ENCODE measurements around the gene COG1. TPM values are rescaled to one million over a fixed set of nuclear protein-coding genes. Genes with fewer than 3 reads are reported as not detected.

COG1 gene
- total RNA-seq (2011; cell fraction: chromatin; rRNA removed; ENCODE audit: low replicate concordance): 66.6 and 89.3 TPM in 2 replicates
- 46.7 and 60.0 TPM in 2 replicates for total RNA-seq (2011; cell fraction: nucleolus; rRNA removed)
- total RNA-seq (2011; cell fraction: nucleoplasm; rRNA removed): 49.8 and 61.1 TPM in 2 replicates
- 10.8 and 16.6 TPM in 2 replicates for total RNA-seq (2014; rRNA removed)
- total RNA-seq (2014; rRNA removed; fragmentation: Illumina TruSeq; extraction: Trizol): 12.3 and 14.0 TPM in 2 replicates
- total RNA-seq (2015; rRNA removed; fragmentation: Illumina TruSeq; extraction: Trizol): 13.8 and 18.5 TPM in 2 replicates
- 23.9 and 26.8 TPM in 2 replicates for total RNA-seq (2021)
- polyA plus RNA-seq (2011; rRNA removed): 16.2 and 22.8 TPM in 2 replicates
- 13.1 and 18.9 TPM in 2 replicates for polyA plus RNA-seq (2011; cell fraction: cytosol; rRNA removed)
- 55.2 and 65.8 TPM in 2 replicates for polyA plus RNA-seq (2011; cell fraction: nucleus; rRNA removed)
- polyA plus RNA-seq (2012): 23.6 and 25.0 TPM in 2 replicates
- 19.6 and 28.3 TPM in 2 replicates for polyA plus RNA-seq (2014; fragmentation: Illumina TruSeq; extraction: Trizol)
- polyA plus RNA-seq (2014; fragmentation: Nextera tagmentation; extraction: Ambion mirVana): 1 to 10 TPM; 9.5 to 9.9 TPM
- polyA plus RNA-seq (2014; rRNA removed): 12.9 and 13.9 TPM in 2 replicates
- 20.6 and 23.9 TPM in 2 replicates for polyA minus RNA-seq (2011; rRNA and poly(A)+ RNA removed)
- polyA minus RNA-seq (2011; cell fraction: cytosol; rRNA and poly(A)+ RNA removed): 15.8 and 17.8 TPM in 2 replicates
- 42.4 and 45.0 TPM in 2 replicates for polyA minus RNA-seq (2011; cell fraction: nucleus; rRNA and poly(A)+ RNA removed)
- Bru-seq, nascent RNA: percentile 76 among the genes with signal in this experiment
- BruChase-seq, experiment 1, labeled RNA remaining after a 2-hour chase: percentile 73 among the genes with signal in this experiment
- BruChase-seq, experiment 2, labeled RNA remaining after a 6-hour chase: percentile 75 among the genes with signal in this experiment
- long read RNA-seq, experiment 1, transcript COG1-201 (14 exons, 3,079 nt): major isoform, 42 of 116 reads
- long read RNA-seq, experiment 1, partial matches to known transcripts: 51 of 116 reads
- long read RNA-seq, experiment 1, other reads (novel, unspliced or antisense): 23 of 116 reads
- long read RNA-seq, experiment 2, transcript COG1-201 (14 exons, 3,079 nt): major isoform, 8 of 19 reads
- long read RNA-seq, experiment 2, partial matches to known transcripts: 7 of 19 reads
- long read RNA-seq, experiment 2, other reads (novel, unspliced or antisense): 3 of 19 reads
- long read RNA-seq, experiment 3, transcript COG1-201 (14 exons, 3,079 nt): major isoform, 5 of 12 reads
- long read RNA-seq, experiment 3, partial matches to known transcripts: 5 of 12 reads
- long read RNA-seq, experiment 3, other reads (novel, unspliced or antisense): 2 of 12 reads

- ChIA-PET CTCF (ENCODE audit: low intra/inter-chr PET ratio) (interaction anchor here (2.6 to 6.4 kb wide), 2 partner anchors 176 to 466 kb away, joined by 15 to 72 read pairs; no protein-coding TSS in a partner anchor), POLR2A (interaction anchor here (0.5 to 2.9 kb wide), 4 partner anchors 10 to 614 kb away, joined by 3 to 14 read pairs (median 5); a partner anchor contains a TSS)
- intact Hi-C loops (cut with micrococcal nuclease) (loop anchor here (1.0 to 5.0 kb wide), 4 partner anchors 40 to 468 kb away; a partner anchor contains a TSS), in situ Hi-C loops (cut with MboI) (no loop called here)
- DNase-seq (ENCODE audit: extremely low read depth in 1 of 4, low spot score in 3 of 4): peak; percentile 92 to 96 (median 94)
- FAIRE-seq: no peak
- Histone ChIP-seq H3K4me2 (ENCODE audit: insufficient read depth, low read length) (peak within 1 kb of the TSS; percentile 98), H3K9me3 (replicated peaks; ENCODE audit: control insufficient read depth, insufficient read depth, low read depth, low read length) (no peaks in the 10 kb centered on the region), H4K20me1 (replicated peaks; ENCODE audit: control insufficient read depth, insufficient read depth, low read length) (no peaks in the 10 kb centered on the region), H3K36me3 (ENCODE audit: control insufficient read depth, insufficient read depth, low read length) (peaks cover 27% of the 10 kb centered on the region), H3K4me1 (replicated peaks in 1 of 2; ENCODE audit: control insufficient read depth in 2 of 2, insufficient read depth in 2 of 2, low read length in 2 of 2) (peaks cover 4 to 17% of the 10 kb centered on the region in 2 experiments; a peak in 4 of 5 replicates), H2AFZ (ENCODE audit: low read depth, low read length) (peak within 1 kb of the TSS; percentile 99), H3K79me2 (ENCODE audit: control insufficient read depth, insufficient read depth, low read length) (peaks cover 20% of the 10 kb centered on the region), H3K9me1 (ENCODE audit: control insufficient read depth, insufficient read depth, low read length) (peaks cover 3% of the 10 kb centered on the region), H3K27me3 (ENCODE audit: control insufficient read depth in 2 of 2, insufficient read depth in 2 of 2, low read length in 2 of 2) (no peaks in the 10 kb centered on the region), H3K9ac (ENCODE audit: insufficient read depth in 1 of 2, low read depth in 2 of 2, low read length in 2 of 2) (peak within 1 kb of the TSS; percentile 90 to 99), H3K4me3 (peak within 1 kb of the TSS; percentile 96), H3K27ac (ENCODE audit: extremely low read depth, low read depth, low read length) (peak within 1 kb of the TSS; percentile 98)
- BruUV-seq (replicated peaks): TSS peak; percentile 49
- under 1% methylated on average over 37 of the region's 84 CpGs for WGBS (ENCODE audit: insufficient coverage, low coverage, missing lambda C conversion rate)
- ATAC-seq: peak; percentile 86
- TF ChIP-seq MBD1 (CRISPR knock-in tag; IDR thresholded peaks at IDR 0.05): no peak
- TF ChIP-seq MXI1 (IDR thresholded peaks at IDR 0.05; ENCODE audit: low read depth, low read length): no peak; the same call in 1 of the 2 replicates
- no peak for TF ChIP-seq GABPB2 (CRISPR knock-in tag; conservative IDR thresholded peaks at IDR 0.05)
- 0 out of 4 replicates have a peak, but pooled peaks of 1 of the 2 experiments have one; percentile 38 for TF ChIP-seq ZMIZ1 (IDR thresholded peaks at IDR 0.05; ENCODE audit: low read depth in 2 of 2, low read length in 2 of 2)
- no peak for TF ChIP-seq RHOXF2B (CRISPR knock-in tag; conservative IDR thresholded peaks at IDR 0.05)
Observed at GRCh38 chr17:73192894-73193701, at the start of gene COG1. Gene COG1 (plus strand): TSS chr17:73193055. CDS start chr17:73193070, 15 bp downstream.

Measured in K562 (cell line).